Lower leg skin (tissue), 4 donors: ENCODE results near the gene PLA2G2F. TPM values are rescaled to one million over a fixed set of nuclear protein-coding genes. Genes with fewer than 3 reads are reported as not detected.

Source experiments
- DNase-seq, 2 donors: peaks; one replicate each; pipeline ENCODE4 v3.0.0-alpha.2; 2019; ENCODE audit warnings: low spot score in 2 of 2
- H3K4me3 ChIP-seq: fragments of 200-600 bp; sonication (generic); 2 replicates; pipeline ENCODE4 v1.5.1; 2017; ENCODE audit warnings: mild to moderate bottlenecking, low read depth; ENCODE audit not compliant: poor library complexity, severe bottlenecking
- CTCF ChIP-seq, 3 donors: fragments of 450-650 bp; IDR thresholded peaks; one replicate each; pipeline ENCODE4 v1.5.1; 2016; ENCODE audit warnings: antibody characterized with exemption in 3 of 3, mild to moderate bottlenecking in 3 of 3, moderate library complexity in 2 of 3
- POLR2A ChIP-seq, 2 donors: fragments of 450-650 bp; IDR thresholded peaks; one replicate each; pipeline ENCODE4 v1.6.1; 2016 to 2017; ENCODE audit warnings: antibody characterized with exemption in 2 of 2, mild to moderate bottlenecking in 1 of 2, moderate library complexity in 1 of 2
- WGBS, 2 donors: methylation state at CpG; one replicate each; pipeline ENCODE4 v1.1.5; 2018; 5-methylcytosine and 5-hydroxymethylcytosine counted together
- intact Hi-C: fragments of 100-400 bp; cut with DNase I; formaldehyde crosslinking; loops from one replicate; pipeline ENCODE4 v1.15.0; 2023; ENCODE audit warnings: low total_unique reads
- total RNA-seq, 4 donors: library from RNA; depleted of rRNA; stranded (reverse); fragments of >200 nt; gene quantifications; one replicate each; pipeline ENCODE4 v1.1.0, GENCODE V29; 2016

The PLA2G2F gene
- total RNA-seq, 4 donors from 2014 or later = 19.9 to 29.0 (median 24.6) TPM

- 44 to 54% methylated on average over 1 of the region's 1 CpG for WGBS, 2 donors
- intact Hi-C loops = loop anchor here (5.0 kb wide), 1 partner anchor 49 kb away; no protein-coding TSS in a partner anchor
- no peak overlapping the region for H3K4me3 ChIP-seq
- no peak for DNase-seq
- TF ChIP-seq CTCF (IDR thresholded peaks at IDR 0.05) = no peak
Observed at GRCh38 chr1:20102875-20103274, 36.2 kb upstream of the PLA2G2F start.

DNA sequence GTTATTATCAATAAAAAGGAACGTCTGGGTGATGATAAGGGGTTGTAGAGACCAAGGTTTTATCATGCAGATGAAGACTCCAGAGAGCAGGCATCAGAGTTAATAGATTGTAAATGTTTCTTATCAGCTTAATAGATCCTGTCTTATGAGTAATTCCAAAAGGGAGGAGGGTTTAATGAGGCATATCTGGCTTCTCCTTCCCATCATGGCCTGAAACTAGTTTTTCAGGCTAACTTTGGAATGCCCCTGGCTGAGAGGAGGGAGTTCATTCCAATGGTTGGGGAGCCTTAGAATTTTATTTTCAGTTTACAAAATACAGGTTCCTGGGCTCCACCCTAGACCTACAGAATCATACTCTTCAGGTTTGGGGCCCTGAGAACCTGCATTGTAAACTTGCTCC, 33.3 kb upstream of the PLA2G2F start:
- WGBS, 2 donors = 30 to 54% methylated on average over 1 of the region's 1 CpG
- intact Hi-C loops = no loop called here

DNA sequence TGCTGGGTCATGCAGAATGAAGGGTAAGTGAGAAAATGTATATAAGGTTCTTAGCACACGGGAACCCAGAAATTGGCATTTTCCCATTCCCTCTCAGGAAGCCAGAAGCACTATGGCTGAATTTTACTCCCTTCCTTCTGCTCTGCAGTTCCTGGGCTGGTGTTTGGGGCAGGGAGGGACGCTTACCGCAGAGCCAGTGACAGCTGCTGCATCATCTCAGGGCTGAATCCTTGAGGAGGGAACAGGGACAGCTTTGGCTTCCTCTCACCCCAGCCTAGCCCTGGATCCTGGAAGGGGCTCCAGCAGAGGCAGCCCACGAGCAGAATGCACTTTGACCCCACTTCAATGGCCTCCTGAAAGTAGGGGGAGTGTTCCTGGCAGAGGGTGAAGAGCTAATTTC, 31.8 kb upstream of the PLA2G2F start:
- WGBS, 2 donors = 70 to 74% methylated on average over 4 of the region's 4 CpGs
- TF ChIP-seq POLR2A (IDR thresholded peaks at IDR 0.05) = no peak
- TF ChIP-seq CTCF (IDR thresholded peaks at IDR 0.05) = no peak
- DNase-seq = no peak
- H3K4me3 ChIP-seq = no peak overlapping the region
- intact Hi-C loops = no loop called here

More for the DNA sequence above, 33.3 kb upstream of the PLA2G2F start:
- TF ChIP-seq CTCF (IDR thresholded peaks at IDR 0.05) (no peak), POLR2A (IDR thresholded peaks at IDR 0.05) (no peak)
- H3K4me3 ChIP-seq = no peak overlapping the region
- no peak for DNase-seq

GRCh38 chr1:20107796-20108195, 31.3 kb upstream of the PLA2G2F start:
- WGBS, 2 donors = 70 to 81% methylated on average over 4 of the region's 4 CpGs
- no peak for TF ChIP-seq CTCF (IDR thresholded peaks at IDR 0.05)
- TF ChIP-seq POLR2A (IDR thresholded peaks at IDR 0.05) = no peak
- intact Hi-C loops = no loop called here
- no peak overlapping the region for H3K4me3 ChIP-seq
- DNase-seq = no peak

- H3K4me3 ChIP-seq = no peak overlapping the region
- 50 to 55% methylated on average over 5 of the region's 5 CpGs for WGBS, 2 donors
- TF ChIP-seq CTCF (IDR thresholded peaks at IDR 0.05) = no peak
- TF ChIP-seq POLR2A (IDR thresholded peaks at IDR 0.05) = no peak
- DNase-seq = no peak
- intact Hi-C loops = no loop called here
Observed at GRCh38 chr1:20108366-20109123, 30.6 kb upstream of the PLA2G2F start.
